Astrocyte of the cerebellum (primary cell): ENCODE results near the gene DSCAML1.

Source experiments
- DNase-seq: peaks from one replicate; pipeline ENCODE4 v3.0.0-alpha.2; 2011; ENCODE audit warnings: low read depth
- H3K4me3 ChIP-seq: 2 replicates; pipeline ENCODE4 v1.5.1; 2011; ENCODE audit warnings: mild to moderate bottlenecking, low read depth, low read length, moderate library complexity
- in situ Hi-C: cut with HindIII; loops from 2 replicates; pipeline ENCODE4 v1.10.0; 2017; ENCODE audit warnings: low sequenced_read_pairs
- TF ChIP-seq, protein P1 (sequence below): IDR thresholded peaks from 2 replicates; pipeline ENCODE4 v1.5.1; 2012; ENCODE audit warnings: low read length, low read depth, moderate library complexity, mild to moderate bottlenecking; ENCODE audit errors: missing control alignments

The DSCAML1 gene

DNA sequence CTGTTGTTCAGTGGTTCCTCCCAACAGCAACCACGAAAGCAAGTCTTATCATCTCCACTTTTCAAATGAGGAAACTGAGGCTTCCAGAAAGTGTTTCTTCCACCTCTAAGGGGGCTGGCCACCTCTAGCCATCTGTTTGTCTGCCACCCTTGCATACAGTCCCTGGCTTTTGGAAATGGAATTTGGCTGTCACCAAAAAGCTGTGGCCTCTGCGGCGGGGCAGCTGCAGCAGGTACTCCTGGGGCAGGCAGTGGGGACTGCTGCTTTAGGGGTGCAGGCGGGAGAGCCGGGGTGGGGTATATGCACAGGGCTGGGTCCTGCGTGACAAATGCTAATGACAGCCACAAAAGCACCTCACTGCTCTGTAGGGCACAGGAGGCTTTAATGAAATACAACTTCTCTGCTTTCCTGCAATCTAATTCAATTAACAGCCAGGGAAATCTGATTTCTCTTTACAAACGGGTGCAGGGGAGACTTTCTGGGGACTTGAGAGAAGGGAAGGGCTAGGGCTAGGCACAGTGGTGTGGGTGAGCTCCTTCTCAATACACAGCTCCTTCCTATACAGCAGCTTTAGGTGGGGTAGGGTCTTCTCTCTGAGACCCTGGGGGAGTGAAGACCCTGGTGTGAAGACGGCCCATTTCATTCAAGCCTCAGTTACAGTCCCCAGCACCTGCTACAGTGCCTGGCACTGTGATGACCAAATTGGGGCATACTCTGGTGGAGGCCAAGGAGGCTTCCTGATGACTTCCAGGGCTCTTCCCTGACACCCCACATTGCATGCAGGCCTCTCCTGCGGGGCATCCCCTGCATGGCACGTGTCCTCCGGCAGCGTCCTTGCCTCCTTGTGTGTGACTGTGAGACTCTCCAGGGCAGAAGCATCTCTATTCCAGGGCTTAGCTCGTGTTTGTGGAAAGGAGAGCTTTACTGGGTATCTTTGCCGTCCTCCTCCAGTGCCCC is 307.7 kb downstream of the DSCAML1 start:
- no peak overlapping the region for H3K4me3 ChIP-seq
- in situ Hi-C loops, result no loop called here
- no peak for DNase-seq
- TF ChIP-seq, protein P1, sequence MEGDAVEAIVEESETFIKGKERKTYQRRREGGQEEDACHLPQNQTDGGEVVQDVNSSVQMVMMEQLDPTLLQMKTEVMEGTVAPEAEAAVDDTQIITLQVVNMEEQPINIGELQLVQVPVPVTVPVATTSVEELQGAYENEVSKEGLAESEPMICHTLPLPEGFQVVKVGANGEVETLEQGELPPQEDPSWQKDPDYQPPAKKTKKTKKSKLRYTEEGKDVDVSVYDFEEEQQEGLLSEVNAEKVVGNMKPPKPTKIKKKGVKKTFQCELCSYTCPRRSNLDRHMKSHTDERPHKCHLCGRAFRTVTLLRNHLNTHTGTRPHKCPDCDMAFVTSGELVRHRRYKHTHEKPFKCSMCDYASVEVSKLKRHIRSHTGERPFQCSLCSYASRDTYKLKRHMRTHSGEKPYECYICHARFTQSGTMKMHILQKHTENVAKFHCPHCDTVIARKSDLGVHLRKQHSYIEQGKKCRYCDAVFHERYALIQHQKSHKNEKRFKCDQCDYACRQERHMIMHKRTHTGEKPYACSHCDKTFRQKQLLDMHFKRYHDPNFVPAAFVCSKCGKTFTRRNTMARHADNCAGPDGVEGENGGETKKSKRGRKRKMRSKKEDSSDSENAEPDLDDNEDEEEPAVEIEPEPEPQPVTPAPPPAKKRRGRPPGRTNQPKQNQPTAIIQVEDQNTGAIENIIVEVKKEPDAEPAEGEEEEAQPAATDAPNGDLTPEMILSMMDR, result no peak

DNA sequence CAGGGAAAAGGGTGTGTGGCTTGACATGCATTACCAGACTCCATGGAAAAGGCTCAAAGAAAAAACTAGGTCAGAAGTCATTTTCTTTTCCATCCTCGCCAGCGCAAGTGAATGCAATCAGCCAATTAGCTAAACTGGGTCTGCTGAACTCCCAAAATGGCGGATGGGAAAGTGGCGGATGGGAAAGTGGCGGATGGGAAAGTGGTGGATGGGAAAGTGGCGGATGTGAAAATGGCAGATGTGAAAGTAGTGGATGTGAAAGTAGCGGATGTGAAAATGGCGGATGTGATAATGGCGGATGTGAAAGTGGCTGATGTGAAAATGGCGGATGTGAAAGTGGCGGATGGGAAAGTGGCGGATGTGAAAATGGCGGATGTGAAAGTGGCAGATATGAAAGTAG is 311.0 kb downstream of the DSCAML1 start:
- TF ChIP-seq, protein P1, result no peak
- no peak for DNase-seq
- in situ Hi-C loops, result no loop called here
- H3K4me3 ChIP-seq, result no peak overlapping the region

DNA sequence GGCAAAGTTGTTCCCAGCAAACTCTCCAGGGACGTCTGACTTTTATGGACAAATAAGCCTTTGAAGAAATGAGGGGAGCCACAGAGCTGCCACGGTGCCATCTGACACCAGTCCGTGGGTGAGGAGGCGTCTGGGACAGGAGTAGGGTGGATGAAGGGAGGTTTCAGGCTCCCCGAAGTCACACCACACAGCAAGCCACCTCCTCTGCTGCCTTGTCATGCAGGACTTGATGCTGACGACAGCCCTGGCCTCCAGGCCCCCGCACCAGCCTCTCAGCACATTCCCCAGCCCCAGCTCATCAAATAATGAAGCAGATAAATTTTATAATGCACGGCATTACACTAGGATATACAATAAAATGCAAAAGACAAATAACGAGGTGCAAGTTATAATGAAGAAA is 312.9 kb downstream of the DSCAML1 start:
- no peak overlapping the region for H3K4me3 ChIP-seq
- in situ Hi-C loops, result no loop called here
- no peak for DNase-seq
- TF ChIP-seq, protein P1, result no peak

DNA sequence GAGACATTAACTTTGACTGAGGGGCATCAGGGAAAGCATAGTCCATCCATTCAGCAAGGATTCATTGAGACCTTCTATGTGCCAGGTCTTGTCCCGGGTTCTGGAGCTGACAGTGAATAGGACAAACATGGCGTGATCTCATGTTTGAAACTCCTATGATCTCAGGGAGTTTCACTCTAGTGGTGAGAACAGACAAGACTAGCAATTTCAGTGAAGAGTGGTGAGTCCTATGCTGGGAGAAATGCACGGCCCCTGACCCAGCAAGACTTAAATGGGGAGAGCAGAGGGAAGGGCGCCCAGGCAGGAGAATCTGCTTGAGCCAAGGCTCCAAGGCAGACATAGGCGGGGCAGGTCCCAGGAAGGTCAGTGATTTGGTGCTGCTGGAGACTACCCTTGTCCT is 313.6 kb downstream of the DSCAML1 start:
- TF ChIP-seq, protein P1, result no peak
- no peak overlapping the region for H3K4me3 ChIP-seq
- in situ Hi-C loops, result no loop called here
- no peak for DNase-seq

DNA sequence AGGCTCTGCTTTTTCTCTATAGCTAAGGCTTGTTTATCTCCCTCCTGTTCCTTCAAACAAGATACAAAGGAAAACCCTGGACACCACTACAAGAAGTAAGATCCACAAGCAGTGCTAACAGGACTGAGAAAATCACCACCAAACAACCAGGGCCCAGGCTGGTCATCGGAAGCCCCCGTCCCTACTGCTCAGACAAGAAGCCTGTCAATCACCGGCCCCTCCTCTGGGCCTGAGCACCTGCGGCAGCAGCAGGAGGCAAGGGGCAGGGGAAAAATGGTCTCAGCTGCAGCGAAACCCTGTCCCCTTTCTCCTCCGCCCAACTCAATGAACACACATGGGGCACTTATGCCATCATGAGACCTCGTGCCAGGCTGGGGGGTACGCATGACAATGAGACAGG is 314.1 kb downstream of the DSCAML1 start:
- TF ChIP-seq, protein P1, result no peak
- no peak overlapping the region for H3K4me3 ChIP-seq
- in situ Hi-C loops, result no loop called here
- no peak for DNase-seq

DNA sequence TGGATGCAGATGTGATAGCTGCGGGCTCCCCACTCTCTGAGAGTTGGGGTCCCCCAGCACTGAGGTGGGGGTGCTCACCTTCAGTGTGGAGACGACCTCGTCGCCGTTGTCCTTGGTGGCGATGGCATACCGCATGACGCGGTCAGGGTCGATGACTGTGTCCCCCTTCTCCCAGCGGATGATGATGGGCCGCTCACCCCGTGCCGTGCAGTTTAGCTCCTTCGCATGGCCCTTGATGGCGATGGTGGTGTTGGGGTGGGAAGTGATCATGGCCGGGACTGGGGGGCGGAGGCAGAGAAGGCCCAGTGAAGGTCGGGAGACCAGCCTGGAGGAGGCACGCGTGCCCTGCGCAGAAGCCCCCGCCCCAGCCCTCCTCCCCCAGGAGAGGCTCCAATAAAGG is 315.1 kb downstream of the DSCAML1 start:
- in situ Hi-C loops, result no loop called here
- TF ChIP-seq, protein P1, result no peak
- no peak for DNase-seq
- H3K4me3 ChIP-seq, result no peak overlapping the region
